Gastroesophageal sphincter (tissue), 3 donors: ENCODE measurements around the gene TERB2.
"Not testable (repeated sequence)": the region's sequence is repeated elsewhere in the genome, so short reads cannot be mapped to it uniquely, and the experiment has no call there.

Source experiments
- POLR2A ChIP-seq, 2 donors: fragments of 450-650 bp; IDR thresholded peaks; one replicate each; pipeline ENCODE4 v1.6.1; 2017; ENCODE audit warnings: antibody characterized with exemption in 2 of 2, mild to moderate bottlenecking in 2 of 2, moderate library complexity in 1 of 2
- POLR2AphosphoS5 ChIP-seq: sonication (generic); formaldehyde crosslinking; IDR thresholded peaks from one replicate; pipeline ENCODE4 v1.6.1; 2017; ENCODE audit warnings: antibody characterized with exemption
- TF ChIP-seq, protein P1 (sequence below), 4 experiments: fragments of 200-600 bp in 2 of 4; fragments of 450-650 bp in 2 of 4; sonication (generic) in 1 of 4; IDR thresholded peaks; one replicate each; pipeline ENCODE4 v1.5.1; 2017 to 2019; ENCODE audit warnings: antibody characterized with exemption in 4 of 4, mild to moderate bottlenecking in 2 of 4, moderate library complexity in 2 of 4

DNA sequence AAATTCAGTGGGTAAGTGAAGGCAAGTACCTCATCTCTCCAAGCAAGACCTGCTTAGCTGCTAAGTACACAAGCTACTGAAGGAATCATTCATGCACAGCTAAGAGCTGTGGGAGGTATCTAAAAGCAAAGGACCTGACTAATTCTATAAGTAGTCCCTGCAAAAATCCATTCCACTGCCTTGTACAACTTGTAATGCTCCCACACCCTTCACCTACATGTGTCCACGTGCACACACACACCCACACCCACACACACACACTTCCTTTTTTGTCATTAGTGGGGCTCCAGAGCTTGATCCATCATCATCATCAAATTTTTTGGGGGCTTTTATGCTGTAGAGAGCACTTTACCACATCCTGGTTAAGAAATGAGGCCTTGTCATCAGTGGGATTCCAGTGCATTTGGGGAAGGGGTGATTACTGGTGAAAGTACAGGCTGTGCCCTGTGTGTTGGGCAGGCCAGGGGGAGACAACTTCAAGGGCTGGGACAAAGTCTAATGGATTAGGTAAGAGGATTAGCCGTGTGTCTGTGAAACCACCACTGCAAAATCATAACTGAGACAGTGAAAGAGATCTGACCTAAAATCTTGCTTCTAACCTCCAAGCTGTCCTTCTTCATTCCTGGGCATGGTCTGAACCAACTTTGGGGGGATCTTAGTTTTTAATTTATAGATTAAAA, 47.4 kb downstream of the TERB2 start:
- TF ChIP-seq, protein P1, sequence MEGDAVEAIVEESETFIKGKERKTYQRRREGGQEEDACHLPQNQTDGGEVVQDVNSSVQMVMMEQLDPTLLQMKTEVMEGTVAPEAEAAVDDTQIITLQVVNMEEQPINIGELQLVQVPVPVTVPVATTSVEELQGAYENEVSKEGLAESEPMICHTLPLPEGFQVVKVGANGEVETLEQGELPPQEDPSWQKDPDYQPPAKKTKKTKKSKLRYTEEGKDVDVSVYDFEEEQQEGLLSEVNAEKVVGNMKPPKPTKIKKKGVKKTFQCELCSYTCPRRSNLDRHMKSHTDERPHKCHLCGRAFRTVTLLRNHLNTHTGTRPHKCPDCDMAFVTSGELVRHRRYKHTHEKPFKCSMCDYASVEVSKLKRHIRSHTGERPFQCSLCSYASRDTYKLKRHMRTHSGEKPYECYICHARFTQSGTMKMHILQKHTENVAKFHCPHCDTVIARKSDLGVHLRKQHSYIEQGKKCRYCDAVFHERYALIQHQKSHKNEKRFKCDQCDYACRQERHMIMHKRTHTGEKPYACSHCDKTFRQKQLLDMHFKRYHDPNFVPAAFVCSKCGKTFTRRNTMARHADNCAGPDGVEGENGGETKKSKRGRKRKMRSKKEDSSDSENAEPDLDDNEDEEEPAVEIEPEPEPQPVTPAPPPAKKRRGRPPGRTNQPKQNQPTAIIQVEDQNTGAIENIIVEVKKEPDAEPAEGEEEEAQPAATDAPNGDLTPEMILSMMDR (IDR thresholded peaks at IDR 0.05) = not testable (repeated sequence)
- not testable (repeated sequence) for TF ChIP-seq POLR2AphosphoS5; POLR2A (IDR thresholded peaks at IDR 0.05)
